ENCODE measurements around the gene PGD. TPM values are rescaled to one million over a fixed set of nuclear protein-coding genes. Genes with fewer than 3 reads are reported as not detected.

The PGD gene
- total and polyA plus RNA-seq, 10 donors, result 40.8 to 381 (median 124) TPM

DNA sequence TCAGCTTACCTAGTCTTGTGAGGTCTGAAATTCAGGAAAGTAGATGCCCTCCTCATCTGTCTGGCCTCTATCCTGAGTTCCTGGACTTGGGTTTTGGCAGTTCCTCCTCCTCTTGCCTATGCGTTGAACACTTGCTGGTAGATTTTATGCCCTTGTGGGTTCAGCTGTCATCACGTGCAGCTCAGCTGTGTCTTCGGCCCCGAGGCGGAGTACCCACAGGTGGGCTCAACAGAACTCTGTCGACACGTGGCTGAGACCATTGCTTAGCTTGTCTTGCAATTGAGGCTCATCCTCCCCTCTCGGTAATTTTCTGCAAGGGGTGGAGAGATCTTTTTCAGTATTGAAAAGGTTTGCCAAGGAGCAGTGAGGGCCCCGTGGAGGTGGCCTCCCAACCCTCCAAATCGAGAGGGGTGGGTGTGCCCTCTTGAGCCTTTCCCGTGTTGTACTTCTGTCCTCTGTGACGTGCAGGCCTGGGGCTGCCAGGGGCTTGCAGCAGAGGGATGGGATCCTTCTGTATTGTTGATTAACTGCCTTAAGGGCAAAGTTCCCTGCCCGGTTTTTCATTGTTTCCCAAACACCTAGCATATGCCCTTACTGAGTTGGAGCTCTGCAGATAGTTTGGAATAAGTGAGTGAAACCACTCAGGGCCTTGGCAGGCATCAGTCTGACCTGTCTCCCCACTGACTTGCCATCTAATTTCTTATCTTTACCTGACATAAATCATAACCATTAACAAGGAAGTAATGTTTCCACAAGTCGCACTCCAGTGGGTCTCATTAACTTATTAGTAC lies 34.2 kb downstream of the PGD start:
- Histone ChIP-seq H3K27ac (no peak overlapping the region), H3K36me3 (peaks cover 0 to 5% (median 0%) of the 10 kb centered on the region in 6 donors), H3K4me1 (peaks cover 6 to 39% (median 23%) of the 10 kb centered on the region in 6 donors), H3K4me3 (no peak overlapping the region), H3K27me3 (replicated peaks in 1 of 7) (no peaks in the 10 kb centered on the region), H3K9me3 (no peaks in the 10 kb centered on the region)
- DNase-seq, result no peak
- no peak for TF ChIP-seq POLR2A (IDR thresholded peaks at IDR 0.05)
- TF ChIP-seq, protein P1, sequence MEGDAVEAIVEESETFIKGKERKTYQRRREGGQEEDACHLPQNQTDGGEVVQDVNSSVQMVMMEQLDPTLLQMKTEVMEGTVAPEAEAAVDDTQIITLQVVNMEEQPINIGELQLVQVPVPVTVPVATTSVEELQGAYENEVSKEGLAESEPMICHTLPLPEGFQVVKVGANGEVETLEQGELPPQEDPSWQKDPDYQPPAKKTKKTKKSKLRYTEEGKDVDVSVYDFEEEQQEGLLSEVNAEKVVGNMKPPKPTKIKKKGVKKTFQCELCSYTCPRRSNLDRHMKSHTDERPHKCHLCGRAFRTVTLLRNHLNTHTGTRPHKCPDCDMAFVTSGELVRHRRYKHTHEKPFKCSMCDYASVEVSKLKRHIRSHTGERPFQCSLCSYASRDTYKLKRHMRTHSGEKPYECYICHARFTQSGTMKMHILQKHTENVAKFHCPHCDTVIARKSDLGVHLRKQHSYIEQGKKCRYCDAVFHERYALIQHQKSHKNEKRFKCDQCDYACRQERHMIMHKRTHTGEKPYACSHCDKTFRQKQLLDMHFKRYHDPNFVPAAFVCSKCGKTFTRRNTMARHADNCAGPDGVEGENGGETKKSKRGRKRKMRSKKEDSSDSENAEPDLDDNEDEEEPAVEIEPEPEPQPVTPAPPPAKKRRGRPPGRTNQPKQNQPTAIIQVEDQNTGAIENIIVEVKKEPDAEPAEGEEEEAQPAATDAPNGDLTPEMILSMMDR (IDR thresholded peaks at IDR 0.05 in 8 of 11, conservative IDR thresholded peaks at IDR 0.05 in 3 of 11), result no peak
- no peak for TF ChIP-seq POLR2AphosphoS5 (IDR thresholded peaks at IDR 0.05)
- intact Hi-C loops (cut with DNase I; ENCODE audit: low total_unique reads), result loop anchor here (5.0 kb wide), 2 partner anchors 44 to 59 kb away; no protein-coding TSS in a partner anchor
- 76 to 85% (median 81%) methylated on average over 13 to 14 of the region's 14 CpGs for WGBS, 5 donors

DNA sequence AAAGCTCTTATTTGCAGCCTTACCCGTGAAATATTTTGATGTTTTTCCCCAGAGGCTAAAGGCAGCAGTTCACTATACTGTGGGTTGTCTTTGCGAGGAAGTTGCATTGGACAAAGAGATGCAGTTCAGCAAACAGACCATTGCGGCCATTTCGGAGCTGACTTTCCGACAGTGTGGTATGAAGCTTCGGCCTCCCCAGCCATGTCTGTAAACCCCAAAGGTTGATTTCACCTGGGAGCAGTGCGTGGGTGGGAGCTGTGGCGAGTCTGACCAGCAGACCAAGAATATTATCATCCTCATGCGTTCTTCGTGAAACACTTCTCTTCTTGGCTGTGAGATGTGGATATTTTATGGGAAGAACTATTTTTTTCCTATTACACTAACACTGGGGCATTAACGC lies 34.9 kb downstream of the PGD start:
- Histone ChIP-seq H3K27ac (no peak overlapping the region), H3K4me1 (peaks cover 6 to 32% (median 20%) of the 10 kb centered on the region in 6 donors), H3K9me3 (no peaks in the 10 kb centered on the region), H3K27me3 (replicated peaks in 1 of 7) (no peaks in the 10 kb centered on the region), H3K4me3 (no peak overlapping the region), H3K36me3 (peaks cover 0 to 5% (median 0%) of the 10 kb centered on the region in 6 donors)
- no peak for DNase-seq
- TF ChIP-seq, protein P1 (IDR thresholded peaks at IDR 0.05 in 8 of 11, conservative IDR thresholded peaks at IDR 0.05 in 3 of 11), result no peak
- TF ChIP-seq POLR2A (IDR thresholded peaks at IDR 0.05) (no peak), POLR2AphosphoS5 (IDR thresholded peaks at IDR 0.05) (no peak)
- WGBS, 5 donors, result 82 to 94% (median 88%) methylated on average over 11 of the region's 11 CpGs
- intact Hi-C loops (cut with DNase I; ENCODE audit: low total_unique reads), result loop anchor here (5.0 kb wide), 2 partner anchors 44 to 59 kb away; no protein-coding TSS in a partner anchor

DNA sequence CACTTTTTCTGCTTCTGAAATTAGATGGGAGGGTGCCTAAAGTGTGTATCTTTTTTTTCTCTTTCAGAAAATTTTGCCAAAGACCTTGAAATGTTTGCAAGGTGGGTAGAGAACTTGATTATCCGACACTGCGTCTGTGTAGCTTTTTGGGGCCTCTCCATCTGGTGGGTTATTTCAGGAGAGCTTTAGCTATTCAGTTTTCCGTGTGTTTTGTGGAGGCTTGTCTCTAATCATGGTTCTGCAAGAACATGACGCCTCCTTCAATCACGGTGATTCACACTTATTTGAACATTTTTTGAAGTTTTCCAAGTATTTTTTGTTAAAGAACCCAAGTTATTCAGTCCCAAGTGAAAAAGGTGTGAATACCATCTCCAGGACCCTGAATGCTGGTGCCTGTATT lies 35.7 kb downstream of the PGD start:
- TF ChIP-seq POLR2A (IDR thresholded peaks at IDR 0.05), result no peak
- no peak for TF ChIP-seq POLR2AphosphoS5 (IDR thresholded peaks at IDR 0.05)
- TF ChIP-seq, protein P1 (IDR thresholded peaks at IDR 0.05 in 8 of 11, conservative IDR thresholded peaks at IDR 0.05 in 3 of 11), result no peak
- intact Hi-C loops (cut with DNase I; ENCODE audit: low total_unique reads), result loop anchor here (5.0 kb wide), 2 partner anchors 43 to 58 kb away; no protein-coding TSS in a partner anchor
- no peaks in the 10 kb centered on the region for H3K9me3 ChIP-seq
- 93 to 97% (median 95%) methylated on average over 5 of the region's 5 CpGs for WGBS, 5 donors
- H3K27ac ChIP-seq, result no peak overlapping the region
- peaks cover 0 to 5% (median 0%) of the 10 kb centered on the region in 6 donors for H3K36me3 ChIP-seq
- no peak overlapping the region for H3K4me3 ChIP-seq
- H3K4me1 ChIP-seq, result peaks cover 6 to 27% (median 18%) of the 10 kb centered on the region in 6 donors
- no peaks in the 10 kb centered on the region for H3K27me3 ChIP-seq (replicated peaks in 1 of 7)
- no peak for DNase-seq

DNA sequence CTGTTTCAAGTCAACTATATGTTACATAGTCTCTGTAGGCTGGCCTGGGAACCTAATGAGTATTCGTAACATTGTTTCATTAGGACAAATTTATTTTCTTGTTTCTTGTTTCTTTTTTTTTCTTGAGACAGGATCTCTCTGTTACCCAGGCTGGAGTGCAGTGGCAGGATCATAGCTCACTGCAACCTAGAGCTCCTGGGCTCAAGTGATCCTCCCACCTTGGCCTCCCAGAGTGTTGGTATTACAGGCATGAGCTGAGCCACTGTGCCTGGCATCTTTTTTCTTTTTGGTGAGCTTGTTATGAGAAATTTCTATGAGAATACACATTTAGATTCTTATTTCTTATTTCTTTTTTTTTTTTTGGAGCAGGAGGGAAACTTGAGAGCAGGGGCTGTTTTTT lies 38.2 kb downstream of the PGD start:
- DNase-seq, result no peak
- Histone ChIP-seq H3K4me1 (peaks cover 0 to 6% (median 0%) of the 10 kb centered on the region in 6 donors), H3K4me3 (no peak overlapping the region), H3K27me3 (replicated peaks in 1 of 7) (no peaks in the 10 kb centered on the region), H3K36me3 (peaks cover 0 to 15% (median 0%) of the 10 kb centered on the region in 6 donors), H3K27ac (no peak overlapping the region), H3K9me3 (no peaks in the 10 kb centered on the region)
- intact Hi-C loops (cut with DNase I; ENCODE audit: low total_unique reads), result no loop called here
- TF ChIP-seq, protein P1 (IDR thresholded peaks at IDR 0.05 in 8 of 11, conservative IDR thresholded peaks at IDR 0.05 in 3 of 11), result no peak
- WGBS, 5 donors, result 88 to 100% (median 96%) methylated on average over 1 of the region's 1 CpG
